Activated CD8-positive, alpha-beta T cell treated with anti-CD3 and anti-CD28 coated beads, Interleukin-2, amount 10 ng/mL, durations not matched to agents 7 days and 5 days (primary cell): ENCODE measurements around the gene CAMK2D. TPM values are rescaled to one million over a fixed set of nuclear protein-coding genes. Genes with fewer than 3 reads are reported as not detected.

Experiments
- ATAC-seq: fragments of 150-1000 bp; cut with Tn5 transposase; one replicate; pipeline ENCODE4 v1.10.0; 2021; ENCODE audit warnings: moderate library complexity
- CTCF ChIA-PET: fragments of 350-600 bp; sonication (Branson Sonifier 250); formaldehyde crosslinking; loops from one replicate; lab custom pipeline; 2021; ENCODE audit warnings: antibody characterized with exemption; lab: Charles Lee
- POLR2A ChIA-PET: fragments of 350-600 bp; sonication (Branson Sonifier 250); formaldehyde crosslinking; loops from one replicate; lab custom pipeline; 2021; ENCODE audit warnings: antibody characterized with exemption; lab: Charles Lee
- DNase-seq: peaks from one replicate; pipeline ENCODE4 v3.0.0-alpha.2; 2020
- H3K27ac Mint-ChIP-seq: one replicate; pipeline ENCODE4 v1.8.0; 2021; ENCODE audit warnings: mild to moderate bottlenecking, mixed read lengths
- H3K27me3 Mint-ChIP-seq: one replicate; pipeline ENCODE4 v1.8.0; 2021; ENCODE audit warnings: low read depth, mixed read lengths
- H3K36me3 Mint-ChIP-seq: one replicate; pipeline ENCODE4 v1.8.0; 2021; ENCODE audit warnings: low read depth, mixed read lengths
- H3K4me1 Mint-ChIP-seq: one replicate; pipeline ENCODE4 v1.8.0; 2021; ENCODE audit warnings: low read depth, mixed read lengths
- H3K4me3 Mint-ChIP-seq: one replicate; pipeline ENCODE4 v1.8.0; 2021; ENCODE audit warnings: mild to moderate bottlenecking, mixed read lengths
- H3K9me3 Mint-ChIP-seq: one replicate; pipeline ENCODE4 v1.8.0; 2022; ENCODE audit warnings: mixed read lengths; ENCODE audit not compliant: insufficient read depth
- total RNA-seq, 2 experiments: library from RNA; stranded (reverse); gene quantifications; one replicate each; pipeline ENCODE4 v1.2.3, GENCODE V29; 2021

The CAMK2D gene
- total RNA-seq, 2 experiments from 2014 or later, result 30.7 to 31.1 TPM

DNA sequence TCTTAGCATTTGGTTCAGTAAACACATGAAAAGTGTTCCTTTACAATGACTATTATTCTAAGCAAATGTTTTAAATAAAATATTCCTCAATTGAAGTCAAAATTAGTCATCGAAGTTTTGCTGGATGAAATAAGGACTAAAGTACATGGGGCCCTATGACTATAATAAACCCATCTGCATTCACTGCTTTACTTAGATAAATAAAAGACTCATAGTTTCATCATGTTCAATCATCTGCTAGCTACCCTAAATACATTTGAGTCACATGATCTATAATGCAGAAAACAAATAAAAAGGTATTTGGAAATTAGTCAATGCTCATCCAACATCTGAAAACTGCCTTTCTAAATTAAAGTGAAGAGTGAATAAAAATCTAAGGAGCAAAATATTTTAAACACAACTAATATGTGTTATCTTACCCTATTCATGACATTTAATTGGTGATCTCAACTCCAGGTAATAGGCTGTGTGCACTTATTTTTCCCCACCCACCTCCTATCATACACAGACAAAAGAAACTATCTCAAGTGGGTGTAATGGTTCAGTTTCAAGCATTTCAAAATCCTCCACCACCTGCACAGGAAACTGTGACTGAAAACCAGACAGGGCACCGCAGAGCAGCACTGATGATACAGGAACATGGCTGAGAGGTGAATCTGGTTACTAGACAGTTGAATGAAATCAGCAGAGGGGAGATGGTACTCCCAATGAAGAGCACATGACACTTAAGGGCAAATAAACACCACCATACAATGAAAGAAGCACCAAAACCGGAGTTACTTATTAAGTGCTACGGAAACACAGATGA lies 78.6 kb downstream of the CAMK2D start:
- peaks cover 15% of the 10 kb centered on the region for H3K9me3 Mint-ChIP-seq
- H3K27ac Mint-ChIP-seq, result peak overlapping the region; percentile 86
- ATAC-seq (peak; percentile 92), DNase-seq (peak; percentile 88)
- H3K36me3 Mint-ChIP-seq, result peaks cover 53% of the 10 kb centered on the region
- CTCF ChIA-PET, result interaction anchor here (1.2 to 2.7 kb wide), 2 partner anchors 9 to 78 kb away, joined by 4 to 11 read pairs; no protein-coding TSS in a partner anchor
- no peaks in the 10 kb centered on the region for H3K27me3 Mint-ChIP-seq
- H3K4me3 Mint-ChIP-seq, result peak overlapping the region; percentile 51
- POLR2A ChIA-PET, result interaction anchor here (1.6 to 2.3 kb wide), 2 partner anchors 78 kb away, joined by 3 to 10 read pairs; partner anchors contain the start of gene CAMK2D
- H3K4me1 Mint-ChIP-seq, result peaks cover 58% of the 10 kb centered on the region

DNA sequence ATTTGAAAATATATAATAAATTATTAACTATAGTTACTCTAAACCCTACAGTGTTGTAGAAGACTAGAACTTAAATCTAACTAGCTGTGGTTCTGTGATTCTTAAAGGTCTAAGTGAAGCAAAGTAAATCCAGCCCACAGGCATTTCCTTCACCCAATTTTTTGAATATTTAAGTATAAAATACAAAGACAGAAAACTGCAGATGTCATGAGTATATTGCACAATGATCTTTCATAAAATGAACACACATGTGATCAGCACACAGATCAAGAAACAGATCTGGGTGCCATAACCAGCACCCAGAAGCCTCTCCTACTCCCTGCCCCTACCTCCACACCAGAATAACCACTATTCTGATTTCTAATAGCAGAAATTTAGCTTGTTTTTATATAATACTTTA lies 82.9 kb downstream of the CAMK2D start:
- Mint-ChIP-seq H3K9me3 (peaks cover 15% of the 10 kb centered on the region), H3K36me3 (peaks cover 54% of the 10 kb centered on the region), H3K27me3 (no peaks in the 10 kb centered on the region), H3K4me3 (no peak overlapping the region), H3K27ac (no peak overlapping the region), H3K4me1 (peaks cover 53% of the 10 kb centered on the region)
- DNase-seq, result no peak
- ChIA-PET POLR2A (no interaction called here), CTCF (interaction anchor here (0.9 to 2.5 kb wide), 2 partner anchors 82 to 131 kb away, joined by 3 to 7 read pairs; no protein-coding TSS in a partner anchor)
- ATAC-seq, result no peak

DNA sequence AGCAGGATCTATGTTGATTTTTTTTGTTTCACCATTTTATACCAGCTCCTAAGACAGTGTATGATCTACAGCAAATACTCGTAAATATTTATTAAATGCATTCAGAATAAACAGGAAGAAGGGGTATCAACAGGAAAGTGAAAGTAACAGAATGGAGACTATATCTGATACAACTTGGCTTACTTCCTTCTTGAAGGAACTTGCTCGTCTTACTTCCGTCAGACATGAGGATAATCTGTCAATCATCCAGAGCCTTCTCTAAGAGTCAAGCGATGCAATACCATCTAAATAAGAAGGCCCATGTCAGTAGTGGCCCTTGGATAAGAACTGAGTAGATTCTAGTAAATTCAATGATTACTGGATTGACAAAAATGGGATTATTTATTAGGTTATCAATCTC lies 84.2 kb downstream of the CAMK2D start:
- peaks cover 48% of the 10 kb centered on the region for H3K4me1 Mint-ChIP-seq
- peaks cover 15% of the 10 kb centered on the region for H3K9me3 Mint-ChIP-seq
- H3K27ac Mint-ChIP-seq, result peak overlapping the region; percentile 21
- no peaks in the 10 kb centered on the region for H3K27me3 Mint-ChIP-seq
- CTCF ChIA-PET, result interaction anchor here (0.8 to 2.5 kb wide), 5 partner anchors 11 to 130 kb away, joined by 3 to 9 read pairs (median 5); no protein-coding TSS in a partner anchor
- ATAC-seq (peak; percentile 56), DNase-seq (no peak)
- peaks cover 47% of the 10 kb centered on the region for H3K36me3 Mint-ChIP-seq
- H3K4me3 Mint-ChIP-seq, result peak overlapping the region; percentile 7
- POLR2A ChIA-PET, result interaction anchor here (1.2 kb wide), 1 partner anchor 41 kb away, joined by 3 read pairs; no protein-coding TSS in a partner anchor

DNA sequence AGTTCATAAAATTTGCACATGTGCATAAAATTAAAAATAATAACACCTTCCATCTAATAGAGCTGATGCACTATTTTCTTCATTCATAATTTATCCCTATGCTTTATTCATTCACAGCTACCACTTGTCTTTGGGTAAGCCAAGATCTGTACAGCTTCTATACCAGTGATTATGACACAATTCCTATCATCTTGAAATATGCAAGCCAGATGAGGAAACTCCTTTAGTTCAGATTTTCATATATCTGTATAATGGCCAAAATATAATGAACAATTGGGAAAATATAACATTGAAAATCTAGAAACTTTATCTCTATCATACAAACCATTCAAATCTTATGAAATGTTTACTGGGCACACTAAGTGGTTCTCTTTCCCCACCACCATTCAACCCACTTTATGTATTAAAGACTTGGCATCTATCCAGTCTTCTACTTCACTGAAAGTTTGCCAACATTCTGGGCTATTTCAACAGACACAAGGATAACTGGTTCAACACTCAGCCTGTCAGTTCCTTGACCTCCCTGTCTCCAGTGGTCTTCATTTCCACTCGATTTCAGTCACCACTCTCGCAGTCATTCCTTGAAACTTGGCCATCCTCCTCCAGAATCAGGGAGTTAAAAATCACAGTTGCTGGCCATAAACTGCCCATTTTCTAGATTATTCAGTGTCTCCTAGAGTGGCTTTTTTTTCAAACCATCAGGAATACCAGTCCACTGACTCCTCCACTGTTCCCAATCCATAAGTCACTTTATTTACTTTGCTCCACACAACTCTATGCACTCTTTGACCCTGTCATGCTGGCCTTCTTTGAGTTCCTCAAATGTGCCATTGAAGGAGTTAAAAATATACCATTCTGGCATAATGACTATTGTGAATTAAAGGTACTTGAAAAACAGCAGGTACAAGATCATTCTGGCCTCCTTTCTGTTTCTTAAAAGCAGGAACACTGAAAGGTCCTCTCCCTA lies 85.5 kb downstream of the CAMK2D start:
- Mint-ChIP-seq H3K36me3 (peaks cover 41% of the 10 kb centered on the region), H3K9me3 (peaks cover 5% of the 10 kb centered on the region), H3K4me1 (peaks cover 39% of the 10 kb centered on the region), H3K27ac (no peak overlapping the region), H3K27me3 (no peaks in the 10 kb centered on the region), H3K4me3 (no peak overlapping the region)
- ATAC-seq, result no peak
- DNase-seq, result no peak
- ChIA-PET CTCF (interaction anchor here (0.8 to 1.2 kb wide), 4 partner anchors 9 to 128 kb away, joined by 3 to 4 read pairs (median 3); no protein-coding TSS in a partner anchor), POLR2A (interaction anchor here (0.6 to 0.9 kb wide), 2 partner anchors 38 to 128 kb away, joined by 3 read pairs; no protein-coding TSS in a partner anchor)

DNA sequence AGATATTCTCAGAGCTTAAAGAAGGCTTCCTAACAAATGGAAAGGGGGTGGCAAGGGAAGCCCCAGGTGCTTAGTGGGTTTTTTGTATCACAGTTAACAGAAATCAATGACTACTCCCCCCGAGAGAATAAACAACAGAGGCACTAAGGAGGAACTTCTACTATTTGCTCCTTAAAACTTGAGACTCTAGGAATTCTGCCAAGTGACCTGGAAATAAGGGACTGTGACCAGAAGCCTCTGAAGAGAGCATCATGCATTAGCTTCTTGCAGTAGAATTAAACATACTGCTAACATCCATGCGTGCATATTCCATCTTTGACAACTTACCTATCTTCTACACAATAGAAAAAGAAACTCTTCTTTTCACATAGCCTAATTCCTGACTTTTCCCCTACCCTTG lies 86.8 kb downstream of the CAMK2D start:
- CTCF ChIA-PET, result interaction anchor here (1.3 to 2.8 kb wide), 5 partner anchors 9 to 127 kb away, joined by 3 to 21 read pairs (median 12); no protein-coding TSS in a partner anchor
- Mint-ChIP-seq H3K9me3 (no peaks in the 10 kb centered on the region), H3K4me1 (peaks cover 39% of the 10 kb centered on the region), H3K4me3 (no peak overlapping the region), H3K27ac (no peak overlapping the region), H3K36me3 (peaks cover 33% of the 10 kb centered on the region), H3K27me3 (no peaks in the 10 kb centered on the region)
- no peak for DNase-seq
- POLR2A ChIA-PET, result interaction anchor here (0.7 to 1.1 kb wide), 2 partner anchors 10 to 29 kb away, joined by 3 read pairs; no protein-coding TSS in a partner anchor
- no peak for ATAC-seq

DNA sequence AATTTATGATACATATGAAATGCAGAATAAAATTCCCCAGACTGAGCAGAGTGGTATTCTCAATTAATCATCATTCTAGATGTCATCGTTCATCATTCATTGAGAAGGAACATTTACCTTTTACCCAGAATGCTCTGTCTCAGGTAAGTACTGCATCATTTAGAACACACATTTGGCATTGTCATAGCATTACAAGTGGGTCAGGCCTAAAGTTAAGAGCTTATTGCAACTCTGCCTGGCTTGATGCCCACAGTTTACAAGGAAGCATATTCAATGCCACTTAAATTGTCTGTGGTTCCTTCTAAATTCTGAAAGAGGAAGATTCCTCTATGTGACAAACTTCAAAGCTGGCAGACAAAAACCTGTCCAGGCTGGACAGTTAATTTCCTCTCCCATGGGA lies 87.3 kb downstream of the CAMK2D start:
- ATAC-seq, result no peak
- POLR2A ChIA-PET, result interaction anchor here (0.7 to 1.1 kb wide), 3 partner anchors 10 to 88 kb away, joined by 3 read pairs; no protein-coding TSS in a partner anchor

DNA sequence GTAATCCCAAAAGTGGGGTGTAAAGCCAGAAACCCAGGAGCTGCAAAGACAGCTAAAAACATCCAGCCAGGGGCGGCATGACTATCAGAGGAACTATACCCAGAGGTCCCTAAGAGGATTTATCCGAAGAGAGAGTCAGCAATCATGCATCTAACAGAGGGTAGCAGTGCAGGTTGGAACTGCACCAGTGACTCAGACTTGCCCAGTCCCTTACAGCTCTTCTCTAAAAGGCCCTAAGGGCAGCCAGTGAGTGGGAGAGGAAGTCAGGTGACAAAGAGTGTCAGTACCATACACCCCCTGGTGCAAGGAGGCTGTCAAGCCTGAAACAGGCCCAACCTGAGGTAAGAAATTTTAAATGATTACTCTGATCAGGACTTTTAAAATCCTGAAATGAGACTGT lies 88.1 kb downstream of the CAMK2D start:
- ATAC-seq (peak; percentile 92), DNase-seq (peak; percentile 59)
- Mint-ChIP-seq H3K4me1 (peaks cover 36% of the 10 kb centered on the region), H3K4me3 (no peak overlapping the region), H3K27me3 (no peaks in the 10 kb centered on the region), H3K9me3 (no peaks in the 10 kb centered on the region), H3K27ac (peak overlapping the region; percentile 64), H3K36me3 (peaks cover 31% of the 10 kb centered on the region)
- POLR2A ChIA-PET, result interaction anchor here (1.0 to 1.2 kb wide), 2 partner anchors 87 to 89 kb away, joined by 3 read pairs; no protein-coding TSS in a partner anchor
- CTCF ChIA-PET, result interaction anchor here (0.7 to 2.8 kb wide), 14 partner anchors 8 to 279 kb away, joined by 3 to 21 read pairs (median 4); no protein-coding TSS in a partner anchor

More for the DNA sequence above, 87.3 kb downstream of the CAMK2D start:
- Mint-ChIP-seq H3K9me3 (no peaks in the 10 kb centered on the region), H3K4me3 (no peak overlapping the region), H3K27me3 (no peaks in the 10 kb centered on the region), H3K27ac (no peak overlapping the region), H3K4me1 (peaks cover 38% of the 10 kb centered on the region), H3K36me3 (peaks cover 35% of the 10 kb centered on the region)
- CTCF ChIA-PET, result interaction anchor here (0.6 to 2.8 kb wide), 12 partner anchors 8 to 279 kb away, joined by 3 to 21 read pairs (median 4); no protein-coding TSS in a partner anchor
- DNase-seq, result no peak

DNA sequence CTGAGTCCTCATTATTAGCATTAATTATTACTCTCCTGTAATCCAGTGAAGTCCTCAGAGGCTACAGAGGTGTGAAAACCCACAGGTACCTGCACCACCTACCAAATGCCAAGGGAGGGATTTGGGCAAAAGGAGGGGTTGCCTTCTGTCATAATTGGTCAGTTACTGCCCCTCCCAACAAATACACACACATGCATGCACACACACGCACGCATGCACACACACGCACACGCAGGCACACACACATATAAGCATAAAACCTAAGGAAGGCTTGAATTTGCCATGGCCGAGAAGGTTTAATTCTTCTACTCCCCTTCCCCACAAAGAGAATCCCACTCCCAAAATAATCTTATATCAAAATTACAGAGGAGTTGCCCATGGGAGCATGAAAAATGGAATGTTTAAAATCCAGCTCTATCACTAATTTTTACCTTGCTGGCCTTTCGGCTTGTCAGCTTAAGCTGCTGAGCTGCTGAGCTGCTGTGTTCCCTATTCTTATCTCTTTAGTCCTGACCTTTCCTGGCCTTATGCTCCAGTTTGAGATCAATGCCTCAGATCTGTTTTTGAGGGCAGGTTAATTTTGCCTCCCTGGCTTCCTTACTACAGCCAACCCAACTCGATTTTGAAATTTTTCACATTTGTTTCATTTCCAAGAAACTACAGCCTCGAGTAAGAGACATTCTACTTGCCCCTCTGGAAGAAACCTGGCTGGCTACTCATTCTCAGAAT lies 95.0 kb downstream of the CAMK2D start:
- H3K27me3 Mint-ChIP-seq, result no peaks in the 10 kb centered on the region
- H3K4me1 Mint-ChIP-seq, result peaks cover 3% of the 10 kb centered on the region
- peaks cover 12% of the 10 kb centered on the region for H3K36me3 Mint-ChIP-seq
- no peak for DNase-seq
- ChIA-PET POLR2A (interaction anchor here (0.9 kb wide), 1 partner anchor 94 kb away, joined by 4 read pairs; no protein-coding TSS in a partner anchor), CTCF (interaction anchor here (0.9 to 1.5 kb wide), 4 partner anchors 9 to 119 kb away, joined by 3 to 8 read pairs (median 3); no protein-coding TSS in a partner anchor)
- H3K9me3 Mint-ChIP-seq, result no peaks in the 10 kb centered on the region
- H3K4me3 Mint-ChIP-seq, result no peak overlapping the region
- no peak overlapping the region for H3K27ac Mint-ChIP-seq
- no peak for ATAC-seq

DNA sequence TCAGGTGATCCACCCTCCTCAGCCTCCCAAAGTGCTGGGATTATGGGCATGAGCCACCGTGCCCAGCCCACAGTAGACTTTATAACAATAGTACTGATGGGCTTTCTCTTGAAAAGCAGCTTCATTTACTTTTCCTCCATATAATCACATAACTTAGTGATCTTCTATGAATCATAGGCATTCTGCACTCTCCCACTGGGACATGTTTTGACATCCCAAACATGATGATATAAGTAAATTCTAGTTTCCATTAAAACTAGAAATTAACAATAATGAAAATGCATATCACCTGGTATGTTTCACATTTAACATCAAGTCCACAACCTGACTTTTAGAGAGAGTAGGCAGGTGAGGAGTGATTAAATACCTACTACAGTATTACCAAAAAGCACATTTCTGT lies 96.5 kb downstream of the CAMK2D start:
- H3K36me3 Mint-ChIP-seq, result peaks cover 10% of the 10 kb centered on the region
- CTCF ChIA-PET, result interaction anchor here (1.1 to 1.5 kb wide), 2 partner anchors 9 to 28 kb away, joined by 3 to 8 read pairs; no protein-coding TSS in a partner anchor

DNA sequence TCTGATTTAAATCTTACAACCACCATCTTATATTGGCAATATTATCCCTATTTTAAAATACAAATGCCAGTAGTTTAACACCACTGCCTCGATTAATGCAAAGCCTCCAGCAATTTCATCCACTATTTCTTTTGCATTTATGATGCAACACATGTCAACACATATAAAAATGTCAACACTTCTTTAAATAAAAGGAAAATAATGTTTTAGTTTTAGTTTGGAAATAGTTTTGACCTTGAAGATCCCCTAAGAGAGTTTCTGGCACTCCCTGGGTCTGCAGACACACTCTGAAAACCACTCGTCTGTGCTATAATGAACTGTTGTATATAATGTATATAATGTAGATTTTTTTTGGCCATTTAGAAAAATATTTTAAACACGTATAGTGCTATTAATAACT lies 99.0 kb downstream of the CAMK2D start:
- no peak overlapping the region for H3K4me3 Mint-ChIP-seq
- ChIA-PET CTCF (no interaction called here), POLR2A (no interaction called here)
- DNase-seq (no peak), ATAC-seq (no peak)
- H3K27ac Mint-ChIP-seq, result no peak overlapping the region
- H3K4me1 Mint-ChIP-seq, result peaks cover 7% of the 10 kb centered on the region
- H3K9me3 Mint-ChIP-seq, result no peaks in the 10 kb centered on the region
- no peaks in the 10 kb centered on the region for H3K27me3 Mint-ChIP-seq
- H3K36me3 Mint-ChIP-seq, result peaks cover 24% of the 10 kb centered on the region

More for the DNA sequence above, 96.5 kb downstream of the CAMK2D start:
- Mint-ChIP-seq H3K27me3 (no peaks in the 10 kb centered on the region), H3K4me1 (peaks cover 3% of the 10 kb centered on the region), H3K4me3 (no peak overlapping the region), H3K27ac (no peak overlapping the region), H3K9me3 (no peaks in the 10 kb centered on the region)
- POLR2A ChIA-PET, result no interaction called here
- DNase-seq (no peak), ATAC-seq (no peak)
